Kasumi-1 (cell line): ENCODE measurements around the gene ACKR4.
"Not testable (repeated sequence)": the region's sequence is repeated elsewhere in the genome, so short reads cannot be mapped to it uniquely, and the experiment has no call there.

Experiments used
- DNase-seq, 2 experiments: peaks; one replicate each; lab custom pipeline; 2025; lab: John Stamatoyannopoulos, UW

Gene ACKR4

GRCh38 chr3:132594498-132594897 is 2.6 kb upstream of the ACKR4 start:
- no peak for DNase-seq

- peak; percentile 36 to 42 for DNase-seq
Observed at GRCh38 chr3:132595014-132595413, 2.1 kb upstream of the ACKR4 start.

GRCh38 chr3:132596326-132596725 is 744 bp upstream of the ACKR4 start:
- DNase-seq, result no peak

- no peak for DNase-seq
Observed at GRCh38 chr3:132597660-132598059, 590 bp downstream of the ACKR4 start.

- no peak for DNase-seq
Observed at GRCh38 chr3:132598181-132598580, 1.1 kb downstream of the ACKR4 start.

- not testable (repeated sequence) for DNase-seq
Observed at GRCh38 chr3:132600614-132601013, 3.5 kb downstream of the ACKR4 start.

GRCh38 chr3:132605374-132605792 is 8.3 kb downstream of the ACKR4 start:
- no peak for DNase-seq

- no peak for DNase-seq
Observed at GRCh38 chr3:132606085-132606484, 9.0 kb downstream of the ACKR4 start.

- DNase-seq, result not testable (repeated sequence)
Observed at GRCh38 chr3:132606620-132607019, 9.6 kb downstream of the ACKR4 start.

GRCh38 chr3:132615301-132615700 is 18.2 kb downstream of the ACKR4 start:
- DNase-seq, result not testable (repeated sequence)

GRCh38 chr3:132615881-132616280 is 18.8 kb downstream of the ACKR4 start:
- DNase-seq, result no peak

GRCh38 chr3:132616780-132617179 is 19.7 kb downstream of the ACKR4 start:
- no peak for DNase-seq

GRCh38 chr3:132622148-132622547 is 25.1 kb downstream of the ACKR4 start:
- peak in 1 of 2 experiments; percentile 19 for DNase-seq

- peak in 1 of 2 experiments; percentile 18 for DNase-seq
Observed at GRCh38 chr3:132622761-132623160, 25.7 kb downstream of the ACKR4 start.

GRCh38 chr3:132623646-132624045 is 26.6 kb downstream of the ACKR4 start:
- DNase-seq, result no peak

GRCh38 chr3:132624790-132625189 is 27.7 kb downstream of the ACKR4 start:
- DNase-seq, result no peak

GRCh38 chr3:132625613-132626012 is 28.5 kb downstream of the ACKR4 start:
- no peak for DNase-seq

- DNase-seq, result no peak
Observed at GRCh38 chr3:132626955-132627354, 29.9 kb downstream of the ACKR4 start.

GRCh38 chr3:132628157-132628556 is 31.1 kb downstream of the ACKR4 start:
- DNase-seq, result no peak

- DNase-seq, result no peak
Observed at GRCh38 chr3:132629928-132630327, 32.9 kb downstream of the ACKR4 start.

- no peak for DNase-seq
Observed at GRCh38 chr3:132630612-132631011, 33.5 kb downstream of the ACKR4 start.

- no peak for DNase-seq
Observed at GRCh38 chr3:132635052-132635451, 38.0 kb downstream of the ACKR4 start.

- no peak for DNase-seq
Observed at GRCh38 chr3:132637590-132637989, 40.5 kb downstream of the ACKR4 start.

GRCh38 chr3:132638706-132639105 is 41.6 kb downstream of the ACKR4 start:
- no peak for DNase-seq

GRCh38 chr3:132641427-132641826 is 44.4 kb downstream of the ACKR4 start:
- not testable (repeated sequence) for DNase-seq
